Gastrocnemius medialis (tissue), 4 donors: ENCODE results near the gene NEO1.

ENCODE experiments used
- POLR2A ChIP-seq, 2 donors: fragments of 450-650 bp; IDR thresholded peaks; one replicate each; pipeline ENCODE4 v1.6.1; 2017; ENCODE audit warnings: antibody characterized with exemption in 2 of 2, mild to moderate bottlenecking in 2 of 2, moderate library complexity in 2 of 2
- TF ChIP-seq, protein P1 (sequence below), 5 experiments: fragments of 450-650 bp in 3 of 5; fragments of 200-600 bp in 2 of 5; sonication (generic) in 2 of 5; IDR thresholded peaks in 4 of 5; conservative IDR thresholded peaks in 1 of 5; 1 replicate in 4 of 5; 2 replicates in 1 of 5; pipeline ENCODE4 v1.5.1; 2016 to 2019; ENCODE audit warnings: antibody characterized with exemption in 5 of 5, mild to moderate bottlenecking in 3 of 5, moderate library complexity in 3 of 5

- TF ChIP-seq, protein P1, sequence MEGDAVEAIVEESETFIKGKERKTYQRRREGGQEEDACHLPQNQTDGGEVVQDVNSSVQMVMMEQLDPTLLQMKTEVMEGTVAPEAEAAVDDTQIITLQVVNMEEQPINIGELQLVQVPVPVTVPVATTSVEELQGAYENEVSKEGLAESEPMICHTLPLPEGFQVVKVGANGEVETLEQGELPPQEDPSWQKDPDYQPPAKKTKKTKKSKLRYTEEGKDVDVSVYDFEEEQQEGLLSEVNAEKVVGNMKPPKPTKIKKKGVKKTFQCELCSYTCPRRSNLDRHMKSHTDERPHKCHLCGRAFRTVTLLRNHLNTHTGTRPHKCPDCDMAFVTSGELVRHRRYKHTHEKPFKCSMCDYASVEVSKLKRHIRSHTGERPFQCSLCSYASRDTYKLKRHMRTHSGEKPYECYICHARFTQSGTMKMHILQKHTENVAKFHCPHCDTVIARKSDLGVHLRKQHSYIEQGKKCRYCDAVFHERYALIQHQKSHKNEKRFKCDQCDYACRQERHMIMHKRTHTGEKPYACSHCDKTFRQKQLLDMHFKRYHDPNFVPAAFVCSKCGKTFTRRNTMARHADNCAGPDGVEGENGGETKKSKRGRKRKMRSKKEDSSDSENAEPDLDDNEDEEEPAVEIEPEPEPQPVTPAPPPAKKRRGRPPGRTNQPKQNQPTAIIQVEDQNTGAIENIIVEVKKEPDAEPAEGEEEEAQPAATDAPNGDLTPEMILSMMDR (IDR thresholded peaks at IDR 0.05 in 4 of 5, conservative IDR thresholded peaks at IDR 0.05 in 1 of 5) = no peak
- no peak for TF ChIP-seq POLR2A (IDR thresholded peaks at IDR 0.05)
These were observed 6.2 kb downstream of the NEO1 start for GRCh38 chr15:73058437-73058836.
